A549 (cell line): ENCODE data around the gene CDH7.

ENCODE experiments used
- CBX2 ChIP-seq: fragments of 200-600 bp; sonication (generic); IDR thresholded peaks from 2 replicates; pipeline ENCODE4 v1.6.1; 2016; ENCODE audit warnings: low read depth, mild to moderate bottlenecking, borderline replicate concordance
- CTCF ChIP-seq: fragments of >200 bp; sonication (Bioruptor Twin); formaldehyde crosslinking; IDR thresholded peaks from 3 replicates; pipeline ENCODE4 v1.5.1; 2016
- HMGXB4 ChIP-seq: fragments of 250-450 bp; sonication (Bioruptor Pico); IDR thresholded peaks from 2 replicates; pipeline ENCODE4 v1.5.0; 2021; ENCODE audit warnings: mild to moderate bottlenecking, moderate library complexity, borderline replicate concordance
- JUNB ChIP-seq: fragments of >200 bp; sonication (Bioruptor Twin); formaldehyde crosslinking; IDR thresholded peaks from 2 replicates; pipeline ENCODE4 v1.6.1; 2016
- MAX ChIP-seq: IDR thresholded peaks from 2 replicates; pipeline ENCODE4 v1.6.1; 2012
- NFE2L2 ChIP-seq: fragments of 150-350 bp; conservative IDR thresholded peaks from 2 replicates; pipeline ENCODE4 v1.6.1; 2014; ENCODE audit warnings: low read length
- PBX3 ChIP-seq: IDR thresholded peaks from 2 replicates; pipeline ENCODE4 v1.6.1; 2012
- POLR2A ChIP-seq: IDR thresholded peaks from 2 replicates; pipeline ENCODE4 v1.6.1; 2012; ENCODE audit warnings: mild to moderate bottlenecking, low read length
- RAD21 ChIP-seq, 2 experiments: fragments of >200 bp in 1 of 2; sonication (Bioruptor Twin) in 1 of 2; formaldehyde crosslinking in 1 of 2; IDR thresholded peaks in 1 of 2; conservative IDR thresholded peaks in 1 of 2; 2 replicates in 1 of 2; 3 replicates in 1 of 2; pipeline ENCODE4 v1.6.1; 2012 to 2018; ENCODE audit warnings: inconsistent platforms in 1 of 2
- REST ChIP-seq: fragments of 200-600 bp; sonication (generic); IDR thresholded peaks from 2 replicates; pipeline ENCODE4 v1.6.1; 2016; ENCODE audit warnings: antibody characterized with exemption, mild to moderate bottlenecking, moderate library complexity

- TF ChIP-seq CTCF (no peak), NFE2L2 (no peak), POLR2A (no peak), JUNB (no peak), PBX3 (no peak), REST (no peak), MAX (no peak), CBX2 (no peak), RAD21 (conservative IDR thresholded peaks at IDR 0.05 in 1 of 2, IDR thresholded peaks at IDR 0.05 in 1 of 2) (no peak), HMGXB4 (CRISPR knock-in tag) (no peak)
Measured at GRCh38 chr18:65750389-65751154, at the start of gene CDH7.
